ENCODE results near the gene TNFRSF13B. TPM values are rescaled to one million over a fixed set of nuclear protein-coding genes. Genes with fewer than 3 reads are reported as not detected.
A peak's percentile ranks its signal among the peaks of the same experiment; 100 is the strongest.
"Not testable (repeated sequence)": the region's sequence is repeated elsewhere in the genome, so short reads cannot be mapped to it uniquely, and the experiment has no call there.

Gene TNFRSF13B
- total RNA-seq, 1 experiment from 2014 or later: not detected

DNA sequence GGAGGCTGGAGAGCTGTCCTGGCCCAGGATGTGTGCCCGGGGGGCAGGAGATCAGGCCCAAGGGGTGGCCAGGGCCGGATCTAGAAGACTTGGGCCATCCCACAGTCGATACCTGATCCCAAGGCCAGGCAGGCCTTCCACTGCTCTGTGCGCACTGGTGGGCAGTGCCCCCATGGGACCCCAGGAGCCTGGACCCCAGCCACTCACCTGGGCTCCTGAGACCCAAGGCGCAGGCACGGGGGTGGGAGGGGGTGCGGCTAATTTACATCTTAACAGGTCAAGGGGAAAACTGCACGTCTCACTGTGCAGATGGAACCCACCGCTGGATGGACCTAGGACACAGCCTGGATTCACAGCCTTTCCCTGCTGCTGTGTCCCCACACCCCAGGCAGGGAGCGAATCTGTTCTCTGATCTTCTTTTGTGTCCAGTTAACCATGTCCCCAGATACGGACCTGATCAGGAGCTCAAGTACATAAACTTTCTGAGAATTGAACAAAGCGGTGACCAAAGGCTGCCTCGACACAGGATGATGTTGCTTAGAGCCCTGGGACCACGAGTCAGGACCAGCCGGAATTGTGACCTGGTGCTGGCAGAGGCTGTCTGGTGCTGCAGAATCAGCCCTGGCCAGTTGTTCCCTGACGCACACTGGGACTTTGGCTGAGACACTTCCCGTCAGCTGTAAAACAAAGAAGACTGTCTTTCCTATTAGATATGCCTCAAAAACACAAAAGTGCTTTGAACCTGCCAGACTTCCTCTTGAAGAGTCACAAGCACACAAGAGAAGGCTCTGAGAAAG, 60.6 kb downstream of the TNFRSF13B start:
- DNase-seq (ENCODE audit: low read depth): no peak

DNA sequence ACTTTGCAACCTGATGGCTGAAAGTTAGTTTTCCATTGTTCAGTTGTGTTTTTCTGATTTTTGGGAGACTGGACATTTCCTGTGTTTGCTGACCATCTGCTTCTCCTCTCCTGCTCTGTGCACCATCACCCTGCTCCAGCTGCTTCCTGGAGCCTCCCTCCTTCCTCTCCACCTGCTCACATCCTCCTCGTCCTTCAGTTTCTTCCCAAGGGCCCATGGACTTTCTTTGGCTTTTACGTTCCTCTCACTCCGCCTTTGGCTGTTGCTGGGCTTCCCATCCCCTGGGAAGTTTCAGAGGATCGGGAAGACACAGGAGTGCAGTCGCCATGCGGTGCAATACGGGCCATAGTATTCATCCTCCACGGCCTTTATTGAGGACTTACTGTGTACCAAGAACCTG, 61.6 kb downstream of the TNFRSF13B start:
- DNase-seq (ENCODE audit: low read depth): no peak

DNA sequence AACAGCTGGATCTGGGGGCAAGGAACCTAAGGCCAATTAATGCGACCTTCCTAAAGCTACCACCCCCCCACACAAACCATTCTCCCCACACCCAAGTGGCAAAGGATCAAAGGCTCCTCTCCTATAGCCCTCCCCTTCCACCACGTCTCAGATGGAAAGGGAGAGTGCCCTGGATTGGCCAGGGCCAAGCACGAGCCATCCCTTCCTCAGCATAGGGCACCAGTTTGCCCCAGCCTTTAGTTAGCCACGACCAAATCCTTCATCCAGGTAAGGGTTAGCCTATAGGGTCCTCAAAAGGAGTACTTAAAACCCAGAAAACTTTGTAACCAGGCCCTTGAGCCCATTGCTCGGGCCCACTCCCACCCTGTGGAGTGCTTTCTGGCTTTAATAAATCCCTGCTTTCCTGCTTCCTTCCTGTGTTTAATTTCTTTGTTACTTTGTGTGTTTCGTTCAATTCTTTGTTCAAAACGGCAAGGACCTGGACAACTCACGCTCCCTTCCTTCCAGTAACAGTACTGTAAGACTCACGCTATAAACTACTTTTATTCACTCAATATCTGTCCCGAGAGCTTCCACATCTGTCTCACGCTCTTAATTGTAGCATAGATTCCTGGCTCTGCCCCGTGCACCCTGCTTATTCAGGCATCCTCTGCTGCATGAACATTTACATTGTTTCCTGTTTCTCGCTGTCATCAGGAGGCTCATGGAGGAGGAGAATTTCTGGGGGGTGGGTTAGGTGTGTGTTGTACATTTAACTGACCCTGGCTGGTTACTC, 62.3 kb downstream of the TNFRSF13B start:
- no peak for DNase-seq (ENCODE audit: low read depth)

DNA sequence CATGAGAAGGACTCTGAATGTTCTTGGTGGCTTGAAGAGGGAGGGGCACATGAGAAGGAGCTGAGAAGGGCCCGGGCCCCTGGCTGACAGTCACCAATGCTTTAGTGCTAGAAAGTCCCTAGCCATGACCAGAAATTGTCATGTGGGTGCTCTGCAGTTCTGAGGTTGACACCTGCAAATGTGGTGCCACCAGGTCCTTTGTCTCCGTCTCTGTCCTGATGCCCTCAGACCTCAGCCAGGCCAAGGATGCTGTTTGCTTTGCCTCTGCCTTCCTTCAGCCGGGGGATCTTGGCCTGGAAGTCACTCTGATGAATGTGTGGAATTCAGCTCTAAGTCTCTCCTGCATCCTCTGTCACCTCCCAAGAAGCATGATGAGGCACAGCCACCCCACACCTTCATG, 63.6 kb downstream of the TNFRSF13B start:
- DNase-seq (ENCODE audit: low read depth): no peak

DNA sequence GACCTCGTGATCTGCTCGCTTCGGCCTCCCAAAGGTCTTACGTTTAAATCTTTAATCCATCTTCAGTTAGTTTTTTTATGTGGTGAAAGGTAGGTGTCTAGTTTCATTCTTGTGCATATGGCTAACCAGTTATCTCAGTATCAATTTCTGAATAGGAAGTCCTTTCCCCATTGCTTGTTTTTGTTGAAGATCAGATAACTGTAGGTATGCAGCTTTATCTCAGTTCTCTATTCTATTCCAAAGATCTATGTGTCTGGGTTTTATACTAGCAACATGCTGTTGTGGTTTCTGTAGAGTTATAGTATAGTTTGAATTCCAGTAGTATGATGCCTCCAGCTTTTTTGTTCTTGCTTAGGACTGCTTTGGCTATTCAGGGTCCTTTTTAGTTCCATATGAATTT, 65.2 kb downstream of the TNFRSF13B start:
- no peak for DNase-seq (ENCODE audit: low read depth)

DNA sequence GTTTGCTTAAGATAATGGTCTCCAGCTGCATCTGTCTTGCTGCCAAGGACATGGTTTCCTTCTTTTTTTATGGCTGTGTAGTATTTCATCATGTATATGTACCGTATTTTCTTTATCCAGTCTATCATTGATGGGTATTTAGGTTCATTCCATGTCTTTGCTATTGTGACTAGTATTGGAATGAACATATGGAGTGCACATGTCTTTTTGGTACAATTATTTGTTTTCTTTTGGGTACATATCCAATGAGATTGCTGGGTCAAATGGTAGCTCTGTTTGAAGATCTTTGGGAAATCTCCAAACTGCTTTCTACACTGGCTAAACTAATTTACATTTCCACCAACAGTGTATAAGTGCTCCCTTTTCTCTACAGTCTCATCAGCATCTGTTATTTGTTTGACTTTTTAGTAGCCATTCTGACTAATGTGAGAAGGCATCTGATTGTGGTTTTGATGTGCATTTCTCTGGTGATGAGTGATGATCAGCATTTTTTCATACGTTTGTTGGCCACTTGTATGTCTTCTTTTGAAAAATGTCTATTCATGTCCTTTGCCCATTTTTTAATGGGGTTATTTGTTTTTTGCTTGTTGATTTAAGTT, 66.2 kb downstream of the TNFRSF13B start:
- DNase-seq (ENCODE audit: low read depth): peak; percentile 88

DNA sequence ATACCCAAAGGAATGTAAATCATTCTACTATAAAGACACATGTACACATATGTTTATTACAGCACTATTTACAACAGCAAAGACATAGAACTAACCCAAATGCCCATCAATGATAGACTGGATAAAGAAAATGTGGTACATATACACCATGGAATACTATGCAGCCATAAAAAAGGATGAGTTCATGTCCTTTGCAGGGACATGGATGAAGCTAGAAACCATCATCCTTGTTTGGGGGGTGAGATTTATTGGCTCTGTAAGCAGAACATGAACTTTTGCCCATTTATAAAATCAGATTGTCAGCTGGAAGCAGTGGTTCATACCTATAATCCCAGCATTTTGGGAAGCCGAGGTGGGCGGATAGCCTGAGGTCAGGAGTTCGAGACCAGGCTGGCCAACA, 68.8 kb downstream of the TNFRSF13B start:
- DNase-seq (ENCODE audit: low read depth): not testable (repeated sequence)

DNA sequence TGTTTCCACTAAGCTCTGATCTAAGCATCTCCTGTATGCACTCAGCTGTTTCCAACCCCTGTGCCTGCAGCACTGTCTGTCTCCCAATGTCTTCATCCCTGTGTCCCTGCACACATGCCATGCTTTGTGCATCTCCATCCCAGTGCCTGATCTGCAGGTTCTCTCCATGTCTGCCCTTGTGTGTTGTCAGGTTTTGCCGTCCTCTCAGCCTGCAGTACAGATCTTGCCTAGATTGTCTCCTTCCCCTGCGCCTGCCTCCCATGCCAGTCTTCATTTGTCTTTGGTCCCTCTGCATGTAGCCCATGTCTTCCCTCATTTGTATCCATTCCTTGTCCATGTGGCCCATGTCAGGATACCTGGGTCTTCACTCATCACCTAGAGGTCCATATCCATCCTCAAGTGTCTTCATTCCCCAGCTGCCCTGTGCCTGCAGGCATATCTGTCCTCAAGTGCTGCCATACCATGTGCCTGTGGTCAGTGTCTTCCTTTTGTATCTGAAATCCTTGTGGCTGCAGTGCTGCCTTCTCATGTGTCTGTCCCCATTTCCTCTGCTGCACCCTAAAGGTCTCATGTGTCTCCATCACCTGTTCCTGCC, 71.5 kb downstream of the TNFRSF13B start:
- DNase-seq (ENCODE audit: low read depth): no peak

DNA sequence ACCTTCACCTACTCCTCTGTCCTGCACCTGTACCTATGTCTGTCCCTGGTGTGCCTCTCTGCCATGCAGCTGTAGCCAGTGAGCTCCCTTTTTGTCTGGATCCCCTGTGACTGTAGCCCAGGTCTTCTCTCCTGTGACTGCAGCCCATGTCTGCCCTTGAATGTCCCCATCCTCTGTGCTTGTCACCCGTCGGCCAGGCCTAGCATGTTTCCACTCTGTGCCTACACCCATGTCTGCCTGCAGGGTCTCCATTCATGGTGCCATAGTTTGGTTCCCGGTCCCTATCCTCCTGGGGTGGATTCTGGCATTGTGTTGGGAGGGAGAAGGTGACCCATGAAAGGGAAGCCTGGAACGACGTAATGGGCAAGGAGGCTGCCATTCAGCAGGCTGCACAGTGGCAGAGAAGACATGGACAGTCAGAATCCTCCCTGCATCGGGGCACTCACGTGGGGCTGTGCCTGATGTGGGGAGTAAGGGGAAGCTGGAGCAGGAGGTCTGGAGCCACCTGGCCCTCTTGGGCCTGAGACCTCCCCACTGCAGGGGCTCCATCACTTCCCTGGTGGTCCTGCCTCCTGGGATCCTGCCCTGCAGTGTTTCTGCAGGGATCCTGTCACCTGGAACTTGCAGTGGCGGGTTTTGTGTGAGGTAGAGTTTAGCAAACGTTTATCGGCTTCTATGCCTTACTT, 74.6 kb downstream of the TNFRSF13B start:
- DNase-seq (ENCODE audit: low read depth): not testable (repeated sequence)

DNA sequence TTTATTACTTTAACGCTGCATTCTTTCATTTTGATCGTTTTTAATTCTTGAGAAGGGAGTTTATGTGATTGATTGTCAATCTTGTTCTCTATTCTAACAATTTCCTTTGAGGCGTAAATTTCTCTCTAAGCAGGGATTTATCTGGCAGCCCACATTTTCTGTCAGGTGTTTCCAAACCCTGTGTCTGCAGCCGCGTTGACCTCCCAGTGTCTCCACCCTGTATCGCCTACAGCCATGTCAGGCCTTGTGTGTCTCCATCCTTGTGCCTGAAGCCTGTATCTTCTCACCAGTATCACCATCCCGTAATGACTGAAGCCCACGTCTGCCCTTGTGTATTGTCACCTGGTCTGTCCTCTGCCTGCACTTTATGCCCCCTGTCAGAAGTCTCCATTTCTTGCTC, 75.7 kb downstream of the TNFRSF13B start:
- DNase-seq (ENCODE audit: low read depth): not testable (repeated sequence)

DNA sequence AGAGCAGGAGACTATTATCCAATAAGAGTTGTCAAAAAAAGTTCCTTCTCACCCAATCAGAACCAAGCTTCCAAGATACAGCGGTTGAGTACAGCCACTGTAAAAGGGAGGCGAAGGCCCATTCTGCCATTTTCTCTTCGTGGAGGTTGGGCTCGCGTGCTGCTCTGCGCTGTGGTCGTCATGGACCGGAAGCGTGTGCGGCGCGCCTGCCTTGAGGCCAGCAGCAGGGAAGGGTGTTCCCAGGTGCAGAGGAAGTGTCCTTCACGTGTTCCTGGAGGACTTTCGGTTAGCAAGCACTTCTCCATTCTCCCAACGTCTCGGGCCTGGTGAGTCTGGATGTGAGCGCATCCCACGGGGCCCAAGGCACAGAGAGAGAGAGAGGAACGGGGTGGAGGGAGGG, 78.4 kb downstream of the TNFRSF13B start:
- not testable (repeated sequence) for DNase-seq (ENCODE audit: low read depth)

DNA sequence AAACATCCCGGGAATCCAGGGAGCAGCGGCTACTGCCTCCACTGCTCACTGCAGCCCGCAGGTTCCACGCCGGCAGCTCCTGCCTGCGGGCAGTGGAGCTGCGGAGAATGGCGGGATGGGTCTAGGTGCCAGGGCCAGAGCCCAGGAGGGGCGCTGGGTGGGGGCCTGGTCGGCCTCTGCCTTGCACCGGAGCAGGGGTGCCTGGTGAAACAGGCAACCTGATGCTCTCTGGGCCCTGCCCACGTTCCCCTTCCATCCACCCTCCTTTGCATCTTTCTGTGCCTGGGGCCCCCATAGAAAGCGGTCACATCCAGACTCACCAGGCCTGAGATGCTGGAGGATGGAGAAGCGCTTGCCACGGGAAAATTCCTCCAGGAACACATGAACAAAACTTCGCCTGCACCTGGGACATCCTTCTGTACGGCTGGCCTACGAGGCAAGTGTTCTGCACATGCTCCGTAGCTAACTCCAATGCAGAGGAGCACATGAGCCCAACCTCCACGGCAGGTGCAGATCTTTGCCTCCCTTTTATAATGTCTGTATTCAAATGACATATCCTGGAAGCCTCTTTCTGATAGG, 79.0 kb downstream of the TNFRSF13B start:
- not testable (repeated sequence) for DNase-seq (ENCODE audit: low read depth)

DNA sequence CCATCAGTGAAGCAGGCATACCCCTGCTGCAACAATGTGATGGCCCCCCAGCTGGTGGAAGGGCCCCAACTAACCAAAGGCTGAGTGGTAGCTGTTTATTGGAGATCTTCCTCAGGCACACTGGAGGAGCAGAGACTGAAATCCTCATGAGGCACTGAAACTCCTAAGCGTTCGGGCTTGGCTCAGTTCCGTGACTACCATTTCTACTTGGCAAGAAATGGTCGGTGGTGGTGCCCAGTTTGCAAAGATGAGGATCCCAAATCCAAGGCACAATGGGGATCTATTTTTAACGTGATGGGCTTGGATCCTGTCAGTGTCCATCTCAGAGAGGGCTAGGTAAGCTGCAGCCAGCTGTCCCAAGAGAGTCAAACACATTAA, 82.8 kb downstream of the TNFRSF13B start:
- DNase-seq (ENCODE audit: low read depth): no peak

Other genes starting within 250 kb of the TNFRSF13B start
- gene MPRIP, start 70.3 kb upstream of the TNFRSF13B start, total RNA-seq (2014; rRNA removed): 198 and 224 TPM in 2 replicates
- 4.2 and 5.3 TPM in 2 replicates for gene PLD6, start 234.2 kb upstream of the TNFRSF13B start, total RNA-seq (2014; rRNA removed)

All from LHCN-M2 (cell line).